Heart right ventricle (tissue), 16 donors: ENCODE data around the gene LRRFIP2. TPM values are rescaled to one million over a fixed set of nuclear protein-coding genes. Genes with fewer than 3 reads are reported as not detected.

ENCODE experiments used
- ATAC-seq, 8 donors: fragments of 200-7000 bp; cut with Tn5 transposase; one replicate each; pipeline ENCODE4 v1.9.1; 2020; ENCODE audit warnings: mild to moderate bottlenecking in 8 of 8, moderate library complexity in 8 of 8, moderate number of reproducible peaks in 1 of 8
- DNase-seq, 2 donors: peaks; one replicate each; pipeline ENCODE4 v3.0.0-alpha.2; 2020
- H3K27ac ChIP-seq, 10 donors: fragments of 200-600 bp; sonication (generic) in 2 of 10; one replicate each; pipeline versions ENCODE4 v1.5.0 to v1.8.0; 2020 to 2022; ENCODE audit warnings: mild to moderate bottlenecking in 3 of 10
- H3K27me3 ChIP-seq, 7 donors: fragments of 200-600 bp; one replicate each; pipeline ENCODE4 v1.8.0; 2021 to 2022; ENCODE audit warnings: mild to moderate bottlenecking in 2 of 7
- H3K36me3 ChIP-seq, 9 donors: fragments of 200-600 bp; sonication (generic) in 1 of 9; one replicate each; pipeline versions ENCODE4 v1.5.0 to v1.8.0; 2020 to 2022; ENCODE audit warnings: mild to moderate bottlenecking in 2 of 9
- H3K4me1 ChIP-seq, 9 donors: fragments of 200-600 bp; sonication (generic) in 1 of 9; one replicate each; pipeline versions ENCODE4 v1.5.0 to v1.8.0; 2020 to 2022; ENCODE audit warnings: mild to moderate bottlenecking in 4 of 9
- H3K4me3 ChIP-seq, 10 donors: fragments of 200-600 bp; sonication (generic) in 2 of 10; one replicate each; pipeline versions ENCODE4 v1.5.0 to v1.8.0; 2020 to 2022; ENCODE audit warnings: mild to moderate bottlenecking in 7 of 10, moderate library complexity in 2 of 10
- H3K9me3 ChIP-seq, 11 donors: fragments of 200-600 bp in 10 of 11; sonication (generic) in 2 of 11; one replicate each; pipeline versions ENCODE4 v1.5.0 to v1.8.0; 2013 to 2022; ENCODE audit warnings: mild to moderate bottlenecking in 2 of 11, control low read depth in 1 of 11, moderate library complexity in 1 of 11
- WGBS, 2 donors: extraction: QIAGEN DNeasy Blood & Tissue Kit; methylation state at CpG; one replicate each; pipeline ENCODE4 v1.1.7; 2013; ENCODE audit warnings: inconsistent platforms in 1 of 2; 5-methylcytosine and 5-hydroxymethylcytosine counted together
- intact Hi-C, 10 donors: fragments of 100-400 bp; cut with DNase I; formaldehyde crosslinking; loops; one replicate each; pipeline versions ENCODE4 v1.11.1 to v1.14.2; 2022
- polyA plus RNA-seq, 2 donors: library from polyadenylated mRNA; stranded (reverse); fragments of 200-250 nt; gene quantifications; one replicate each; pipeline ENCODE4 v1.2.3, GENCODE V29; 2013
- total RNA-seq, 10 donors: library from RNA; stranded (reverse); fragmentation: NEBNext Ultra II Directional in 3 of 10; extraction: Animal tissue kit (Norgen Biotek cat#: 25700) in 3 of 10; gene quantifications; one replicate each; pipeline versions ENCODE4 v1.2.1 to v1.2.4, GENCODE V29; 2021 to 2023
- TF ChIP-seq, protein P1 (sequence below), 9 donors: fragments of 200-600 bp; sonication (generic) in 2 of 9; IDR thresholded peaks; one replicate each; pipeline versions ENCODE4 v1.5.0 to v1.8.0; 2021 to 2022; ENCODE audit warnings: antibody characterized with exemption in 9 of 9, mild to moderate bottlenecking in 5 of 9, moderate library complexity in 1 of 9
- donor health status: Arrhythmogenic right ventricular cardiomyopathy.
- donor health status: ischemic (EF 13 %, LVEDD 7.1; RV severe dilation, severe dysfunction).
- donor health status: healthy with polysubstance abuse.
- donor health status: DM: no; HTN: yes; CAD: no.
- donor health status: DM: no; HTN: no; CAD: no.
- donor health status: ischemic (EF 25% LVEDD 6.9; RV normal size, moderate dysfunction).
- donor health status: ischemic (EF 25% LVEDD 5.7; RV mildly dilated, moderate dysfunction).
- donor health status: healthy.
- donor health status: DM: yes; HTN: yes; CAD: no.
- donor health status: Ischemic cardiomyopathy.
- donor health status: ischemic (EF 35%, LVEDD 5.7; RV mildly dilated, moderate dysfunction).
- donor health status: nonischemic (EF 11% LVEDD 7.7; RV severe dilation, severe dysfunction).
- donor health status: DM: yes; HTN: yes; CAD: no.
- donor health status: PGD.
- donor health status: ischemic (EF 29% LVEDD 5.4; RV normal size, mild dysfunction).
- donor health status: nonischemic (EF 23%, LVEDD 6.1; RV moderate dilation, normal function).

Gene LRRFIP2
- total and polyA plus RNA-seq, 12 donors = 63.2 to 199 (median 127) TPM

DNA sequence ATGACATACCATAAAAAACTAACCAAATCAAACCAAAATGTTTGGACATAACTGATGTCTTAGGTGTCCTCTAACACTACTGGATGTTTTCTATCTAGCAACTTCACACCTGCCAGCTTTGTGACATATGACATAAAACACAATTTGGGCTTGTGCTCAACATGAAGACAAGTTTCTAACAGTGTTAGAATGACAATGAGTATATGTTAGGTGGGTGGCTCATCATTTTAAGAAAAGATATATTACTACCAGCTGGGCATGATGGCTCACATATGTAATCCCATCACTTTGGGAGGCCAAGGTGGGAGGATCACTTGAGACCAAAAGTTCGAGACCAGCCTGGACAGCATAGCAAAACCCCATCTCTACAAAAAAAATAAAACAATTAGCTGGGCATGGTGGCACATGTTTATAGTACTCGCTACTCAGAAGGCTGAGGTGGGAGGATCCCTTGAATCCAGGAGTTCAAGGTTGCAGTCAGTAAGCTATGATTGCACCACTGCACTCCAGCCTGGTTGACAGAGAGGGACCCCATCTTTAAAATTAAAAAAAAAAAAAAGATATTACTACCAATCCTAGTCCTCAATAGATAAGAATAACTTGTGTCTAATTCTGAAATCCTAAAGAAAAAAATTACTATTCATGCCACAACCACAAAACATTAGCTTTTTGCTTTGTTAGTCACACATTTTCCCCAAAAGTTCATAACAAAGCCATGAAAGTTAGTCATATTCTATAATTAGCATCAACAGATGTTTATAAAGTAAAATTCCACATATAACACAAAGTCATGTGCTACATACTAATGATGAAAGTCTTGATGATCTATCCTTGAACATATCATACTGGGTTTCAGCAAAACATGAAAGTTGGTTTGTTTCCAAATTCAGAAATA is 59.9 kb downstream of the LRRFIP2 start:
- intact Hi-C loops = no loop called here
- Histone ChIP-seq H3K4me1 (peaks cover 0 to 37% (median 16%) of the 10 kb centered on the region in 9 donors), H3K27me3 (no peaks in the 10 kb centered on the region), H3K4me3 (no peak overlapping the region), H3K36me3 (peaks cover 0 to 12% (median 0%) of the 10 kb centered on the region in 9 donors), H3K9me3 (no peaks in the 10 kb centered on the region), H3K27ac (peak overlapping the region in 2 of 10 donors; percentile 11 to 23)
- DNase-seq (no peak), ATAC-seq (no peak)
- TF ChIP-seq, protein P1, sequence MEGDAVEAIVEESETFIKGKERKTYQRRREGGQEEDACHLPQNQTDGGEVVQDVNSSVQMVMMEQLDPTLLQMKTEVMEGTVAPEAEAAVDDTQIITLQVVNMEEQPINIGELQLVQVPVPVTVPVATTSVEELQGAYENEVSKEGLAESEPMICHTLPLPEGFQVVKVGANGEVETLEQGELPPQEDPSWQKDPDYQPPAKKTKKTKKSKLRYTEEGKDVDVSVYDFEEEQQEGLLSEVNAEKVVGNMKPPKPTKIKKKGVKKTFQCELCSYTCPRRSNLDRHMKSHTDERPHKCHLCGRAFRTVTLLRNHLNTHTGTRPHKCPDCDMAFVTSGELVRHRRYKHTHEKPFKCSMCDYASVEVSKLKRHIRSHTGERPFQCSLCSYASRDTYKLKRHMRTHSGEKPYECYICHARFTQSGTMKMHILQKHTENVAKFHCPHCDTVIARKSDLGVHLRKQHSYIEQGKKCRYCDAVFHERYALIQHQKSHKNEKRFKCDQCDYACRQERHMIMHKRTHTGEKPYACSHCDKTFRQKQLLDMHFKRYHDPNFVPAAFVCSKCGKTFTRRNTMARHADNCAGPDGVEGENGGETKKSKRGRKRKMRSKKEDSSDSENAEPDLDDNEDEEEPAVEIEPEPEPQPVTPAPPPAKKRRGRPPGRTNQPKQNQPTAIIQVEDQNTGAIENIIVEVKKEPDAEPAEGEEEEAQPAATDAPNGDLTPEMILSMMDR (IDR thresholded peaks at IDR 0.05) = no peak
- WGBS, 2 donors = 92 to 98% methylated on average over 2 of the region's 2 CpGs

DNA sequence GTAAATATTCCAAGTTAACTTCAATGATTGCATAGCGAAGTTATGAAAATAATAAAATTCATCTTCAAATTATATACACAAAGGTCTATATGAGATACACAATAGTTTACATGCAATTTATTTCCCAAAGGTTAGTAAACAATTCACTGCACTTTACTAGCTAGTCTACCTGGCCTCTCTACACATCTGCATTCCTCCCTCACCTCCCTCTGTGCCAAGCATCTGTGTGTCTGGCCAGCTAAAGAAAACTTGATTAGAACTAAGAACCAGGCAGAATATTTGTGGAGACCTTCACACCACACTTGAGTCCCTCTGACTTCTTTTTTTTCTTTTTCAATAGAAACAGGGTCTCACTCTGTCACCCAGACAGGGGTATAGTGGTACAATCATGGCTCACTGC is 61.4 kb downstream of the LRRFIP2 start:
- H3K27ac ChIP-seq = no peak overlapping the region
- H3K9me3 ChIP-seq = no peaks in the 10 kb centered on the region
- peaks cover 0 to 13% (median 0%) of the 10 kb centered on the region in 9 donors for H3K36me3 ChIP-seq
- no peak for DNase-seq
- intact Hi-C loops = no loop called here
- TF ChIP-seq, protein P1 (IDR thresholded peaks at IDR 0.05) = no peak
- WGBS, 2 donors = 95 to 98% methylated on average over 1 of the region's 1 CpG
- H3K27me3 ChIP-seq = no peaks in the 10 kb centered on the region
- H3K4me1 ChIP-seq = peaks cover 0 to 43% (median 16%) of the 10 kb centered on the region in 9 donors
- ATAC-seq = no peak
- no peak overlapping the region for H3K4me3 ChIP-seq

DNA sequence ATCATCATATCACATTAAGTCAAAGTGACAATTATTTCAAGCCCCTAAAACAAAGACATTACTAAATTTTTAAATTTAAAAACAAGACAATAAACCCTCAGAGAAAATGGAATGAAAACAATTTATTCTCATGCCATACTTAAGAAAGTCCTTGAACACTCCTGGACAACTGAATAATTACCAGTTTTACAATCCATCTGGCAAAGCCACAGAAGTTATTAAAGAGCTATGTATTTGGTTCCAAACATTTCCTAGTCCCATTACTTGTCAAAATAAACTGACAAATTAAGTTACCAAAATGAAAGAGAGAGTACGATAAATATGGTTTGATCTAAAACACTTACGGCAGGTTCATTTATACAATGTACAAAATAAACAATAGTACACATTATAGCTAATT is 63.2 kb downstream of the LRRFIP2 start:
- ATAC-seq (no peak), DNase-seq (no peak)
- H3K27ac ChIP-seq = no peak overlapping the region
- intact Hi-C loops = no loop called here
- TF ChIP-seq, protein P1 (IDR thresholded peaks at IDR 0.05) = no peak
- peaks cover 0 to 32% (median 11%) of the 10 kb centered on the region in 9 donors for H3K4me1 ChIP-seq
- H3K27me3 ChIP-seq = no peaks in the 10 kb centered on the region
- WGBS, 2 donors = 94 to 99% methylated on average over 2 of the region's 2 CpGs
- no peak overlapping the region for H3K4me3 ChIP-seq
- peaks cover 0 to 13% (median 0%) of the 10 kb centered on the region in 9 donors for H3K36me3 ChIP-seq
- H3K9me3 ChIP-seq = no peaks in the 10 kb centered on the region

DNA sequence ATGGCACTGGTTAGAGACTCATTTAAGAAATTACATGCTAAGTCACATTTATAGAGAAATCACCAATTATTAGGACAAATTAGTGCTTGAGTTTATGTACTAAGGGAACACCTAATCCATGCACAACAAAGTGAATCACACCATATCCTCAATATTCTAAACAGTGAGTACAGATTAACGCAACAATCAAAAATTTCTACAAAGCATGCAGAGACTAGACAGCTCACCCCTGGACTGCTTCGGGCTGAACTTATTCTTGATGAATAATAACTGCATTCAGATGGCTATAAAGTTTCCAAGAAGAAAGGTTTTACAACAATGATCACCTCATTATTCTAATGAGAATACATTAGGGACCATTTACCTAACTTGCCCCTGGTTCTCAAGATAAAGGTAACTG is 66.5 kb downstream of the LRRFIP2 start:
- H3K27ac ChIP-seq = no peak overlapping the region
- peaks cover 0 to 18% (median 0%) of the 10 kb centered on the region in 9 donors for H3K4me1 ChIP-seq
- TF ChIP-seq, protein P1 (IDR thresholded peaks at IDR 0.05) = no peak
- H3K9me3 ChIP-seq = no peaks in the 10 kb centered on the region
- WGBS, 2 donors = 98 to 99% methylated on average over 2 of the region's 2 CpGs
- no peak overlapping the region for H3K4me3 ChIP-seq
- DNase-seq (no peak), ATAC-seq (no peak)
- no peaks in the 10 kb centered on the region for H3K27me3 ChIP-seq
- H3K36me3 ChIP-seq = peaks cover 0 to 22% (median 4%) of the 10 kb centered on the region in 9 donors
- intact Hi-C loops = no loop called here
